ENCODE results near the gene DPP4.

DNA sequence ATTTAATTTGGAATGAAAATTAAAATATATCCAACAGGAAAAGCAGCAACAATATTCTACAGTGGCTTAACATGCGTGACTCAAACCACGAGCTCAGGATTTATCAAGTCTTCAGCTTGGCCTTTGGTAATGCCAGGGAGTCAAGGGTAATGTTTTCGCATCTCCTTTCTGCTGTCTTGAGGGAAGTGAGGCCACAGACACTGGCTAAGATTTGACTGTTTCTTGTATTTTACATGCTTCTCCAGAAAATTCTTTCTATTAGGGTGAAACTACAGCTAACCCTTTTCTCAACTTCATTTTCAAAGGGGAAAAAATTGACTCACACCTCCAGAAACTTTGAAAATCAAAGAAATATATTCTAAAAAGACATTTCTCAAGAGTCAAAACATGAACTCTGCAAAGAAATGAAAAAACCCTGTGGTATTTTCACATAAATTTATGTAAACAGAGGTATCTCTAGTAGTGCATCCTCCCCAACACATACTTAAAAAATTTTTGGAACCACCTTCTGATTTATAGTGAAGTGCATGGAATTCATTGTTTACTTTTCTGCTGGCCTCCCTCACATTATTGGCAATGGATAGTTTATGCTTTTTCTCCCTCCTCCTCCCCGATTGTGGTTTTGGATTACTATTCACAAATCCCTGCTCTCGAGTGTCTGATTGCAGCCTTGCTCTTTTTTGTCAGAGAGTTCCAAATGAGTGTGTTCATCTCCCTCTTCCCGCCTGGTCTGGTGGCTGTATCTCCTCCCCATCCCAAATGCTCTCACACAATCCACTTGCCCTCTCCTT, 48.7 kb downstream of the DPP4 start:
- TF ChIP-seq POLR2AphosphoS5 (IDR thresholded peaks at IDR 0.05; ENCODE audit: borderline replicate concordance, low read depth, low read length) (no peak), EZH2 (IDR thresholded peaks at IDR 0.05) (no peak), FOXP2 (optimal IDR thresholded peaks at IDR 0.05; ENCODE audit: control extremely low read depth, extremely low read length, insufficient read depth) (no peak)

All from SK-N-MC (cell line).